Left renal pelvis (tissue), 4 donors: Measurements from ENCODE around the gene NDUFA7. TPM values are rescaled to one million over a fixed set of nuclear protein-coding genes. Genes with fewer than 3 reads are reported as not detected.
"Not testable (repeated sequence)": the region's sequence is repeated elsewhere in the genome, so short reads cannot be mapped to it uniquely, and the experiment has no call there.

Source experiments
- DNase-seq, 4 donors: peaks; one replicate each; pipeline ENCODE4 v3.0.0-alpha.2; 2013; ENCODE audit warnings: low read depth in 4 of 4, low spot score in 3 of 4
- polyA plus RNA-seq, 4 donors: library from polyadenylated mRNA; unstranded; fragments of 120-200 nt; gene quantifications; one replicate each; pipeline ENCODE4 v1.2.1, GENCODE V29; 2013; ENCODE audit not compliant: insufficient read length in 4 of 4

Gene NDUFA7
- polyA plus RNA-seq, 4 donors, result 21.5 to 60.3 (median 46.5) TPM

GRCh38 chr19:8322638-8322997, 1.4 kb upstream of the NDUFA7 start:
- no peak for DNase-seq

GRCh38 chr19:8321986-8322637, 937 bp upstream of the NDUFA7 start:
- no peak for DNase-seq

- DNase-seq, result no peak
Measured at GRCh38 chr19:8320564-8321066, 560 bp downstream of the NDUFA7 start.

GRCh38 chr19:8319807-8320520, 1.2 kb downstream of the NDUFA7 start:
- no peak for DNase-seq

DNA sequence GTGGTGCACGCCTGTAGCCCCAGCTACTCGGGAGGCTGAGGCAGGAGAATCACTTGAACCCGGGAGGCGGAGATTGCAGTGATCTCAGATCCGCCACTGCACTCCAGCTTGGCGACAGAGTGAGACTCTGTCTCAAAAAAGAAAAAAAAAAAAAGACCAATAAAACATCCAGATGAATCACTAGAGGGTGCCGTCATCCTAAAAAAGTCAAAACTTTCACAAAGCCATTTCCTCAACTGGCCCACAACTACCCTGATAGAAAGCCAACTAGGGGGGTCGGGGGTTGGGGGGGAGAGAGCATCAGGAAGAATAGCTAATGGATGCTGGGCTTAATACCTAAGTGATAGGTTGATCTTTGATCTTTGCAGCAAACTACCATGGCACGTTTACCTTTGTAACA, 2.3 kb downstream of the NDUFA7 start:
- DNase-seq, result not testable (repeated sequence)

- DNase-seq, result no peak
Measured at GRCh38 chr19:8316351-8317125, 4.6 kb downstream of the NDUFA7 start.

DNA sequence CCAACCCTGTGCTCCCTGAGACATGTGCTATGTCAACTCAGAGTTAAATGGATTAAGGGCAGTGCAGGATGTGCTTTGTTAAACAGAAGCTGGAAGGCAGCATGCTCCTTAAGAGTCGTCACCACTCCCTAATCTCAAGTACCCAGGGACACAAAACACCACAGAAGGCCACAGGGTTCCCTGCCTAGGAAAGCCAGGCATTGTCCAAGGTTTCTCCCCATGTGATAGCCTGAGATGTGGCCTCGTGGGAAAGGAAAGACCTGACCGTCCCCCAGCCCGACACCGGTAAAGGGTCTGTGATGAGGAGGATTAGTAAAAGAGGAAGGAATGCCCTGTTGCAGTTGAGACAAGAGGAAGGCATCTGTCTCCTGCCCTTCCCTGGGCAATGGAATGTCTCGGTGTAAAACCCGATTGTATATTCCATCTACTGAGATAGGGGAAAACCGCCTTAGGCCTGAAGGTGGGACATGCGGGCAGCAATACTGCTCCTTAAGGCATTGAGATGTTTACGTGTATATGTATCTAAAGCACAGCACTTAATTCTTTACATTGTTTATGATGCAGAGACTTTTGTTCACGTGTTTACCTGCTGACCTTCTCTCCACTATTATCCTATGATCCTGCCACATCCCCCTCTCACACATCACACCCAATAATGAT, 6.1 kb downstream of the NDUFA7 start:
- not testable (repeated sequence) for DNase-seq

GRCh38 chr19:8311461-8312260, 9.5 kb downstream of the NDUFA7 start:
- no peak for DNase-seq

DNA sequence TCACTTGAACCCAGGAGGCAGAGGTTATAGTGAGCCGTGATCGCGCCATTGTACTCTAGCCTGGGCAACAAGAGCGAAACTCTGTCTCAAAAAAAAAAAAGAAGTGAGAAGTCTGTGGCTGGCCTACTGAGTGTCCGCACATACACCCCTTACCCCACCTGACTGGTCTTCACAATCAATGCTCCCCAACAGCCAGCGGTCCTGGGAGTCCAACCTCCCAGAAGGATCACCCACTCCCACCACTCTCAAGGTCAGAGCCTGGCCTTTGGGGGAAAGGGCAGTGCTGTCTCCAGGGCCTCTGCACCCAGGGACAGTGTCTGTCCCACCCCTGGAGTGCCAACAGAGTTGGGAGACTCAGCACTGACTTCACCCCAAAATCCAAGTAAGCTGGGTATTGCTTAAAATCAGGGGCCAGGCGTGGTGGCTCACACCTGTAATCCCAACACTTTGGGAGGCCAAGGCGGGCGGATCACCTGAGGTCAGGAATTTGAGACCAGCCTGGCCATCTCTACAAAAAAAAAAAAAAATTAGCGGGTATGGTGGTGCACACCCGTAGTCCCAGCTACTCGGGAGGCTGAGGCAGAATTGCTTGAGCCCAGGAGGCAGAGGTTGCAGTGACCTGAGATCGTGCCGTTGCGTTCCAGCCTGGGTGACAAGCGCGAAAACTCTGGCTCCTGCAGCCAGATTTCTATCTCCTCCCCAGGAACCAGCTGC, 10.7 kb downstream of the NDUFA7 start:
- no peak for DNase-seq

GRCh38 chr19:8308891-8309291, 12.3 kb downstream of the NDUFA7 start:
- no peak for DNase-seq

DNA sequence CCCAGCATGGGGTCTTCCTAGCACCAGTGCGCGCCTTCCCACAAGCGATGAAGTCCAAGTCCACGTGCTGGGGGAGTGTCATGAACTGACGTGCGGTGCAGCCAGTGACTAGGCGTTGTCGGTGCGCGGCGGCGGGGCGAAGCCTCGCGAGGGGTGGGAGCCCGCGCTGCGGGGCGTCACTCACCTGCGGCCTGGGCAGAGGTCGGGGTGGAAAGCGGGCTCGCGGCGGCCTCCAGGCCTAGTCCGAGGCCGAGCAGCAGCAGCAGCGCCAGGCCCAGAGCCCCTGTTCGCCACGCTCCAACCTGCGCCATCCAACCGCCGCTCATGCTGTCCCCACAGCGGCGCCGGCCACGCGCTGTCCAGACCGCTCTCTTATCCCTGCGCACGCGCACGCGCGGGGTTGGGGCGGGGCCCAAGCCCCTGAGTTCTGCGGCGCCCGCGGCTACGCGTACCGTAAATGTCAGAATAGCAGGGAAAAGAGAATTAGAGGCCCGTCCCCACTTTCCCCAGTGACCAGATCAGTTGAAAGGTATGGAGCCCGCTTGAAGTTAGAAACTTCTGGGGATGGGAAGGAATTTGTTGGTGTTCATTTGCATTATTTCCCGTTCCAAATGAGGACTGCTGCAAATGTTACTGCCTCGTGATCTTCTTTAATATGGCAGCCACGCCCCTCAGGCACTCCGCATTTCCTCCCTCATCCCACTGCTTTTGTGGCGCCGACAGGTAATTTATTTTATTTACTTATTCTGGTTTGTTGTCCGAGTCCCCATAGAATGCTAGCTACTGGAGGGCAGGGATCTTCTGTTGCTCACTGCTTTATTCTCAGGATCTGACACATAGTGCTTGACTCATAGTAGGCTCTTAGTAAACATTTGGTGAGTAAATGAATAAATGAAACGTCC, 13.0 kb downstream of the NDUFA7 start, which contains the start of gene CD320:
Gene CD320 (minus strand): TSS at position 394 of the 902 bp plus-strand sequence. CDS start 68 bp downstream, at position 326.
- DNase-seq, result peak; percentile 78 to 85 (median 83)

DNA sequence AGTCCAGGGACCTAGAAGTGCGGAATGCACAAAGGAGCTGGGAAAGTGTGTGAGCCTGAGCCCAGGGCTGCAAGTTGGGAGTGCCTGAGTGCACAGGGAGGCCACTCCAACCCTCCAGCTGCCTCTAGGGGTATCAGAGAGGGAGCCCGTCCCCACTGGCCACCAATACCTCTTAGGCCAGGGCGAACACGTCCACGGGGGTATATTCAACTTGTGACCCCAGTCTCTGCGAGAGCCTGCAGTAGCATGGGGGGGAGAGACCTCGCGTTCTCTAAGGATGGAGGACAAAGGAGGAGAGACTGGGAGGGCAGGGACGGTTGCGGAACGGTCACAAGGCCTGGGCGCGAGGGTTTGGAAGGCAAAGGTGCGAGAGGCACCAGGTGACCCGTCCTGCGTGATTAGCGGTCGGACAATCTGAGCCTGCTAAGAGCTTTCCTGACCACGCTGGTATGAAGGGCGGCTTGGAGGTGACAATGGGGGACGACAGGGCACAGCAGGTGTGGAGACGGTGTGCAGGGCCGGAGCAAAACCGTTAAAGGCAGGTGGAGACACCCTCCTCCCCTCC, 13.7 kb downstream of the NDUFA7 start:
- DNase-seq, result no peak

DNA sequence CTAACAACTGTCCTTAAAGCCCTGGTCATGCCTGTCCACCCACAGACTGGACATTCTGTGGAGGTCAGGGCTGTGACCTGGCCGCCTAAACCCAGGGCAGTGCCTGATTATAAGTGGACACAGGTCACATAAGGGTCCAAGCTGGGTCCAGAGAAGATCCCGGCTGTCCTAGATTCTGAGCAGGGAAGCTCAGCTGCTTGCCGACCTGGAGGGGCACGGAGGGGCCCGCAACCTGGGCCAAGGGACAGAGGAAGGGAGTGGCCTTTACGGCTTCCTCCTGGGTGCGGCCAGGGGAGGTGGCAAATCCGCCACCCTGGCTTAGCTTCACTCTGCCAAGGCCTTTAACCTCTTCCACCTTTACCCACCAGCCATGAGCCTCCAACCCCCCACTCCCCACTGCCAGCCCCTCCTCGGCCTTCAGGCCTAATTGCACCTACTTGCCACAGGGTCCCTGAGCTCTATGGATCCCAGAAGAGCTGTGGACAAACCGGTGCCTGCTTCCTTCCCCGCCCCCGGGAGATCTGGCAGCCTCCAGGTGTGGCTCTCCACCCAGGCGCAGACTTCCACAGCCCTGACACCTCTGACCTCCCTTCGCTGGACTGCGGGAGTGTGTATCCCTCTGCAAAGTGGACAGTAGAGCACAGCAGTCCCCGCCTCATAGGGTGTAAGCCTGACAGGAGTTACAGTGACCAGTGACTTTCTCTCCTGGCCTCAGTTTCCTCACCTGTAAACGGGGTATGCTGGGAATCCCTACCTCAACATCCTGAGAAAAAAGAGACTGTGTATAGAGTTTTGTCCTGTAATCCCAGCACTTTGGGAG, 14.7 kb downstream of the NDUFA7 start:
- DNase-seq, result no peak

DNA sequence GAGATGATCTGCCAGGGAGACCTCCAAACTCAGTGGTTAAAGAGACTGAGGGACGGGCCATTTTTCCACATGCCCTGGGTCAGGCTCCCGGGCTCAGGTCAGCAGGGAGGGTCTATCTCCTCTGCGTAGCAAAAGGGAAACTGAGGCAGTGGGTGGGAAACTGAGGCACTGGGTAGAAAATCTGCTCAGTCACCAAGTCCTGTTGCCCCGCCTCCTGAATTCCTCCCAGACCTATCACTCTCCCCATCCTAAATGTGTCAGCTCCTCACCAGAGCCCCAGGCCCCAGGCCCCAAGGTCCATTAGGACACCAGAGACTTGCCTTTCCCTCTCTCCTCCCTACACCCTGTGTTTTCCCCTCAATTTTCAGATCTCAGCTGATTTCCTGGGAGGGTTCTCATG, 15.4 kb downstream of the NDUFA7 start:
- no peak for DNase-seq

DNA sequence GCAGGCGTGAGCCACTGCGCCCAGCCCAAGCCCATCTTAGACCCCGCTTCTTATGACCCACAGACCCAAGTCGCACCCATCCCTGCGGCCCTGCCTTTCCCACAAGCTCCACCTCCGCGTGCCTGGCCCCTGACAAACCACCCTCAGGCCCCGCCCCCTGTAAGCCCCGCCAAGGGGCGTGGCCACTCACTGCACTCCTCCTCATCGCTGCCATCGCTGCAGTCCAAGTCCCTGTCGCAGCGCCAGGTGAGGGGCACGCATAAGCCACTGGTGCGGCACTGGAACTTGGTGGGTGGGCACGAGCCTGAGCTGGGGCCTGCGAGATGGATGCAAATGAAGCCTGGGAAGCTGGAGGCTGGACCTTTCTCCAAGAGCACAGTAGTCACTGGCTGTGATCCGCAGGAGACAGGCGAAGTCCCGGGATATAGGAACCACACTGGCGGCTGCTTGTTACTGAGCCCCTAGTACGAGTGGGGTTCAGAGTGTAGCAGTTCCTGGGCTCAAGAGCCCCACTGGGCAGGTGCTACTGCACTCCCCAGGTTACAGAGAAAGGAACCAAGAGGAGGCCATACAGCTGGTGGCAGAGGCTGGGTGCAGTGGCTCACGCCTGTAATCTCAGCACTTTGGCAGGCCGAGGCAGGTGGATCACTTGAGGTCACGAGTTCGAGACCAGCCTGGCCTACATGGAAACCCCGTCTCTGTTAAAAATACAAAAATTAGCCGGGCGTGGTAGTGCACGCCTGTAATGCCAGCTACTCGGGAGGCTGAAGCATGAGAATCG, 16.1 kb downstream of the NDUFA7 start:
- no peak for DNase-seq

DNA sequence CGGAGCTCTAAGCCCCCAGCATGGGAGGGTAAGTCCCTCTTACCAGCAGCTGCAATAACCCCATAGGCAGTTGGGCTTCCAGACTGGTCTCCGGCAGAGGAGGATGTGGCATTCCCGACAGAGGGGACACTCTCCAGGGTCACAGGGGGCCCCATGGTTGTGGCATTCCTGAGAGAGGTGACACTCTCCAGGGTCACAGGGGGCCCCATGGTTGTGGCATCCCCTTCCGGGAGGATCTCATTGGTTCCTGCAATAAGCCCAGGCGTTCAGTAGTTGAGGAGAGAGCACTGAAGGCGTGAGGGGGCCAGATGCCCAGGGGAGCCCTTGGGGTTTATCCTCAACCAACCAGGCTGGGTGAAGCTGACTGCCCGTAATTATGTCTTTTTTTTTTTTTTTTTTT, 18.4 kb downstream of the NDUFA7 start:
- DNase-seq, result no peak

- no peak for DNase-seq
Measured at GRCh38 chr19:8302357-8302691, 18.9 kb downstream of the NDUFA7 start.
